IPS-NIHi7 (cell line): ENCODE results near the gene PTGES3.
"Not testable (repeated sequence)": the region's sequence is repeated elsewhere in the genome, so short reads cannot be mapped to it uniquely, and the experiment has no call there.

Experiments used
- DNase-seq: peaks from one replicate; pipeline ENCODE4 v3.0.0; 2012; ENCODE audit warnings: mixed read lengths; ENCODE audit errors: extremely low spot score

The PTGES3 gene

GRCh38 chr12:56688129-56688845, at the start of gene PTGES3:
Gene PTGES3 (minus strand): TSS chr12:56688284. CDS start chr12:56687999, 285 bp downstream.
- DNase-seq: peak; percentile 96

DNA sequence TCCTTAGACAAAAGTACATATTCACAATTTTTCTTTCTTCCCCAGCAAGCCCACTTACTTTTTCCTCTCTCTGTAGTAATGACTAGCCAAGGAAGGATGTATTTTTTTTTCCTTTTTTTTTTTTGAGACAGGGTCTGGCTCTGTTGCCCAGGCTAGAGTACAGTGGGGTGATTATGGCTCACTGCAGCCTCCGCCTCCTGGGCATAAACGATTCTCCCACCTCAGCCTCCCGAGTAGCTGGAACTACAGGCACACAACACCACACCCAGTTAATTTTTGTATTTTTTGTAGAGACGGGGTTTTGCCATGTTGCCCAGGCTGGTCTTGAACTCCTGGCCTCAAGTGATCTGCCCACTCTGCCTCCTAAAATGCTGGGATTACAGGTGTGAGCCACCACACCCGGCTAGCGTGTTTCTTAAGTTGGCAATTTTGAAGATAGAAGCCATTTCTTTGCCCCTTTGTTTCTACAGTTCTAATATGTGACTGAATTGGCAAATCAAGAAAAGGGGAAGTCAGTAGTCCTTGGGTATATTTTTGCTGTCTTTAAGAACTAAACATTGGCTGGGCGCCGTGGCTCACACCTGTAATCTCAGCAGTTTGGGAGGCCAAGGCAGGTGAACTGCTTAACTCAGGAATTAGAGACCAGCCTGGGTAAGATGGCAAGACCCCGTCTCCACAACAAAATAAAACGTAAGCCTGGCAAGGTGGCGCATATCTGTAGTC, 40.2 kb upstream of the PTGES3 start:
- DNase-seq: no peak

- DNase-seq: not testable (repeated sequence)
Measured at GRCh38 chr12:56726196-56726675, 38.2 kb upstream of the PTGES3 start.

- DNase-seq: no peak
Measured at GRCh38 chr12:56725723-56726102, 37.6 kb upstream of the PTGES3 start.

- DNase-seq: peak; percentile 99
Measured at GRCh38 chr12:56724972-56725722, 37.1 kb upstream of the PTGES3 start, which contains the start of gene NACA. Gene NACA (minus strand): TSS chr12:56725299. CDS start chr12:56724521, 778 bp downstream.

- no peak for DNase-seq
Measured at GRCh38 chr12:56724701-56724971, 36.6 kb upstream of the PTGES3 start.

DNA sequence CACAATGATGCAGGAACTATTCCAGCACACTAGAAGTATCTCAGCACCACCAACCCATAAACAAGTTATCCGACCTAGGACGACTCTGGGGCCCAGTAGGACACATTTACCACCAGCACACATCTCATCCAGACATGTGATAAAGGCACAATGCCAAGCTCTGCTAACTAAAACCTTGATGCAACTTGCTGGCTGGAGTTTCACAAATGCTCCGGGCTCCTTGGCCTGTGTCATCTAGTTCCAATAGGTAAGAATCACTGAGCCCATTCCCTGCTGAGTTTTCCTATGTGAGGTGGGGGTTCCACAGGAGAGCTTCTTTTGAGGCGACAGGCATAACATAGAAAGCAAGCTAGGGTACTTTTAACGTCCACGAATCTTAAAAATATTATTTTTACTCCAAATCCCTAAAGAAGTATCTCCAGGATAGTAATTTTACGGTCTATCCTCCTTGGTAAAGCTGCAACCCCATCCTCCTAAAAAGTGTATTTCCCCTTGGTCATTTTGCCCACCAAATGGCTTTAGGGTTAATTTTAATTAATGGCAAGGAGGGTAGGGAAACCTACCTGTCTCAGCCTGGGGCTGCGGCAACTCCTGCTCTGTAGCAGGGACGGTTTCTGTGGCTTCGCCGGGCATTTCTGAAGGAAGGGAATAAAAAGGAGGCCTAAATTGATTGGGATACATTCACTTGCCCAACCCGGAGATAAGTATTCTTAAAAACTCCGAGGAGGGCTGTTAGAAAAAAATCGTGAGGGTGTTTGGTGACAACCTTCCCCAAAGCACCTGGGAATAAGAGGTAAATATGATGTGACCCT, 36.0 kb upstream of the PTGES3 start:
- DNase-seq: no peak

GRCh38 chr12:56723352-56723751, 35.3 kb upstream of the PTGES3 start:
- no peak for DNase-seq

DNA sequence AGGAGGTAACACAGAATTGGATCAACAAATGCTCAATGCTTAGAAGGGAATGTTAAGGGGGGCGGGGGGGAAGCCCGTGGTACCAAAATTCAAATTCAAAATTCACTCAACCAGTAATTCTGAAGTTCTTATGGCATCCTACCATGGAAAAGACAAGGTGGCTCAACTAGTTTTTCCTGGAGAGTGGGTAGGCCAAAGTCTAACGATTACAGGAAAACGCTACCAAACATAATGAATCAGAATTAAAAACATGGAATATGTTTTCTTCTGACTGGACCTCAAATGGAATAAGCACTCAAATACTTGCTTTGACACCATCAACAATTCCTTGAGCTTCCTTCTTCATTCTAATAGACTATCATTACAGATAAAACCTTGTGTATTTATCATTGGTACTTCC, 34.7 kb upstream of the PTGES3 start:
- DNase-seq: no peak

GRCh38 chr12:56721721-56722120, 33.6 kb upstream of the PTGES3 start:
- no peak for DNase-seq

DNA sequence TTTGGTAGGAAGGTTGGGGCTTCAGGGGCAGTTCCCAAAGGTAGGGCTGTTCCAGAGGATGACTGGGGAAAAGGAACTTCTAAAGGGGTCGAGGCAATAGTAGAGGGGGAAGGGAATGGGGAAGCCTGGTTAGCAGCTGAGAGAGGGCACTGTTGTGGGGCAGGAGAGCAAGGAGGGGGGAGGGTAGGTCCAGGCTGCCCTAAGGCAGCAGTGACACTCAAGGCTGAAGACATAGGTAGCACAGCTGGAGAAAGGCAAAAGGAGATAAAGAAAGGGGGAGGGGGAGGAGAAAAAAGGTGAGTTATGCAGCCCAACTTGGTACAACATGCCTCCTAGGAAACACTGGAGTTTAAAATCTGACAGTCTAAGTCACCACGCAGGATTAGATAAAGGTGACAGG, 33.1 kb upstream of the PTGES3 start:
- peak; percentile 49 for DNase-seq

DNA sequence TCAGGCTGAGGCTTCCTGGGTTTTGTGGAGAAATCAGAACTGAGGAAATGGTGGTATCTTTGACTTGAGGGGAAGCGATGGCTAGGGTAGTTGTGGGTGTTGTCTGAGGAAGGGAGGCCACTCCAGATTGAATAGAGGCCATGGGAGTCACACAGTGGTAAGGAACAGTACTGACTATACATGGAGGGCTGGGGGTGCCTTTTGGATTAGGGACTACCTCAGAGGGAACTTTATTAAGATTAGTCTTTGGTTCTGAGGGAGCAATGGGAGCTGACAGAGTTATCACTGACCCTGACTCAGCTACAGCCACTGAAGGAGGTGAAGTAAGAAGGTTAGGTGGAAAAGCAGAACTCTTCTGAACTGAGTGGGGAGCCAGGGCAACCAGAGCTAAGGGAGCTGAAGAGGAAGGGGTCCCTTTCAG, 32.7 kb upstream of the PTGES3 start:
- no peak for DNase-seq

- DNase-seq: no peak
Measured at GRCh38 chr12:56719056-56719455, 31.0 kb upstream of the PTGES3 start.

- DNase-seq: no peak
Measured at GRCh38 chr12:56718636-56719035, 30.6 kb upstream of the PTGES3 start.

- no peak for DNase-seq
Measured at GRCh38 chr12:56718149-56718548, 30.1 kb upstream of the PTGES3 start.

- no peak for DNase-seq
Measured at GRCh38 chr12:56716933-56717880, 29.1 kb upstream of the PTGES3 start.

- no peak for DNase-seq
Measured at GRCh38 chr12:56716458-56716857, 28.4 kb upstream of the PTGES3 start.

GRCh38 chr12:56715798-56716197, 27.7 kb upstream of the PTGES3 start:
- DNase-seq: no peak

DNA sequence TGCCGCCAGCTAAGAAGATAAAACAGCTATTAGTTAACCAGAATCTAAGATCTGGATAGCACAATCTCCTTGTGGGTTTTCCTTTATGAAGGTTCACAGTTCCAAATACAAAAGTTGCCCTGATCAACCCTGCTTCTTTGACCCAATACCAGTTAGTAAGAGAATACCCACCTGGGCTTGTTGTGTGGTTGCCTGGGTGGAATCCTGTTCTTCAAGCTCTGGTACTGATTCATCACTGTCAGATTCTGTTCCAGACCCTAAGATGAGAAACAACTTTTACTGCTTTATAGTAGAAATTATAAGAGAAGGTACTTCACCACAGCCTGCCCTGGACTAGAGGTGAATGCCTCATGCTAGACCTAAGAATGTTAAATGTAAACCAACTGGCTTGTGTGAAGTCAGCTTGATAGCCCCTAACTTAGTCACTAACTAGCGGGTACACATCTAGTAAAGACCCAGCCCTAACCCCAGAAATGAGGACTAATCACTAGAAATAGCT, 26.4 kb upstream of the PTGES3 start:
- DNase-seq: no peak

- no peak for DNase-seq
Measured at GRCh38 chr12:56713345-56713744, 25.3 kb upstream of the PTGES3 start.
